ENCODE results near the gene SLC38A10. TPM values are rescaled to one million over a fixed set of nuclear protein-coding genes. Genes with fewer than 3 reads are reported as not detected.
"Not testable (repeated sequence)": the region's sequence is repeated elsewhere in the genome, so short reads cannot be mapped to it uniquely, and the experiment has no call there.

The SLC38A10 gene
- total RNA-seq, 1 donor from 2014 or later = 70.7 TPM

DNA sequence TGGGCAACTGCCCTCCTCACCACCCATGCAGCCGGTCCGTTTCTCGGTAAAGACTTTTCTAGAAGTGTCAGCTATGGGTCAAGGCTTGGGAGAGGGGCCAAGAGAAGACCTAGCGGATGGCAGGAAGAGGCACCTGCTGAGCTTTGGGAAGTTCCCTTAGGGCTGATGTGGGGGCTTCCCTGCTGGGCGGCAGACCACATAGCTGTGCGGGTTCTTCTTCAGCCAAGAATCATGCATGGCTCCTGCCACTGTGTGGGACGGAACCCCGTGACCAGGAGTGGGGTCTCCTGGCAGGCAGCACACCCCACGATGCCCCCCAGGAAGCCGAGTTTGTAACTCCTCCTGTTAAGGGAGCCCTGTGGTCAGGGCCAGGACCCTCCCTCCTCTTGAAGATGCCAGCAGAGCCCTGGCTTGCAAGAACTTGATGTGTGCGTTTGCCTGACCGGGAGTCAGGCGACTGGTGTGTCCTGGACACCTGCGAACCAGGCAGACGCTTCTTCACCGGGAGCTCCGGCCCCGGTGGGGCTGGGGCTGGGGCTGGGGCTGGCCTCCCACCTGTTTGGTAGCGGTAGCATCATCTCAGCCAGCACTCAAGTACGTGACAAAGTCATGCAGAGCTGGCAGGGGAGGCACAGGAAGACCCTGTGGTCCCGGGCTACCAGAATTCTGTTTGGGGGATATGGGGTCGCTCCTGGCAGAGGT is 17.7 kb upstream of the SLC38A10 start:
- no peak for DNase-seq (ENCODE audit: low read depth)

DNA sequence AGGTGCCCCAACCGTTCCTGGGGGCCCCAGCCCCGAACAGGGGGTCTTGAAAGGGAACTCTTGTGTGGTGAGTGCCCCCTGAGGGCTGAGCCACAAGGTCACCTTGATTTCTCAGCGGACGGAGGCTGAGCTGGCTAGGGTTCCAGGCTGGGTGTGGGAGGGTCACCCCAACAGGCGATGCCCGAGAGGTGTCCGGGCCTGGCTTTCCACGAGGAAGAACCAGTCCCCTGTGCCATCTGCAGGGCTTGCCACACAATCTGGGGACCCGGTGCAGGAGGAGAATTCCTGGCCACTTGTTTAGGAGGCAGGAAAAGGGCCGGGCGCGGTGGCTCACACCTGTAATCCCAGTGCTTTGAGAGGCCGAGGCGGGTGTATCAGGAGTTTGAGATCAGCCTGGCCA is 16.8 kb upstream of the SLC38A10 start:
- no peak for DNase-seq (ENCODE audit: low read depth)

DNA sequence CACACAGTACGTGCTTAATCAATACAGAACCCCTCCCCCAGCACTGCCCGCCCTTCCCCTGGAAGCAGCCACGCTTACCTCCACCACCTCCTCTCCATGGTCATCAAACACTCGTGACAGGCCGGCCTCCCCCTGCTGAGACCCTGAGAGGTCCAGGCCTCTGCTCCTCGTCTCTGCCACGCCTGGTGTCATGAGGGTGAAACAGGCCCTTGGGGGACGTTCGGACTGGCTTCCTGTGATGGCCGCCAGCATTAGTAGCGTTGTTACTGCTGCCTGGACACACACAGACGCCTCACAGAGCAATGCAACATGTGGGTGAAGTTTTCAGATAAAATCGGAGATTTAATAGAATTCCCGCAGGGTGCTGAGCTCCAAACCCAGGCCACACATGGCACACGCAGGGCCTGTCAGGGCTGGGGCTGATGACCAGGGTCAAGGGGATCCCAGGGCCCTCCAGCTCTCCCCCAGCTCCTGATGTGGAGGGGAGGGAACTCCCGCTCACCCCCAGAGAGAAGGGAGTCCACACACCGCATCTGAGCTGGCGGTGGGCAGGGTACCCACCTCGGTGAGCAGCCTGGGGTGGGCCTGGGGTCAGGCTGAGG is 15.9 kb upstream of the SLC38A10 start:
- DNase-seq (ENCODE audit: low read depth) = no peak

DNA sequence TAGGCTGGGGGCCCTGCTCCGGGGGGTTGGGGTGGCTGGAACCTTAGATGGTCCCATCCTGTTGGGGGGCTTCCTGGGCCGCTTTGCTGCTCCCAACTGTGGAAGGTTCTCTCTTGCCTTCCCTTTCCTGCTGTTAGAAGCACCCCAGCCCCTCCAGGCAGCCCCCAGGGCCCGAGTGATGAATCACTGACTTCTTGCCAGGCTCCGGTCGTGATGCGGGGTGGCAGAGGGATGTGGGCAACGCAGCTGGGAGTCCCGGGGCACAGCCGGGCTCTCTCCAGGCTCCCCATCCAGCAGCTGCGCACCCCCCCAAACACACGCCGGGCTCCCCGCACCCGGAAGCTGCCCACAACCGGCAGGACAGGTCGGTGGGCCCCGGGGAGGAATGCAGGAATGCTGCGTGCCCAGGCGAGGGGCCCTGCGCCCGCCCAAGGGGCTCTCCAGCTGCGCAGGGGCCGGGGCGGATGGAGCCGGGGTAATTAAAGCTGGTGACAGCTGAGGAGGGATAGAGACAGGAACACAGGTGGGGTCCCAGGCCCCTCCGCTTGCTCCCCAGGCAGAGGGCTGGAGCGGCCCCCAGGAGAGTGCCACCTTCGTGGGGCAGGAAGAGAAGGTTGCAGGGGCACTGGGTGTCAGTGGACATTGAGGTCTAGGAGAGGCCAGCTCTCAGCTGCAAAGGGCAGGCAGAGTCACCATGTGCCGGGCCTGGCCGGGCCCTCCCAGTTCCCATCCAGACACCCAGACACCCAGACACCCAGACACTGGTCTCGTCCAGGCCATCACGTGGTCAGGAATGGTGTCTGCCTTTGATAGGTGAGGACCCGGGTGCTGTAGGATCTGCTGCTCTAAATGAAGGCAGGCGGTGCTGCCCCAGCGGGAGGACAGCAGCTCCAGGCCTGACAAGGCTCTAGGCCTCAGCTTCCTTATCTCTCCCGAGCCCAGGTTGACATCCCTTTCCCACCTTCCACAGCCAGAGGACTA is 15.0 kb upstream of the SLC38A10 start:
- no peak for DNase-seq (ENCODE audit: low read depth)

DNA sequence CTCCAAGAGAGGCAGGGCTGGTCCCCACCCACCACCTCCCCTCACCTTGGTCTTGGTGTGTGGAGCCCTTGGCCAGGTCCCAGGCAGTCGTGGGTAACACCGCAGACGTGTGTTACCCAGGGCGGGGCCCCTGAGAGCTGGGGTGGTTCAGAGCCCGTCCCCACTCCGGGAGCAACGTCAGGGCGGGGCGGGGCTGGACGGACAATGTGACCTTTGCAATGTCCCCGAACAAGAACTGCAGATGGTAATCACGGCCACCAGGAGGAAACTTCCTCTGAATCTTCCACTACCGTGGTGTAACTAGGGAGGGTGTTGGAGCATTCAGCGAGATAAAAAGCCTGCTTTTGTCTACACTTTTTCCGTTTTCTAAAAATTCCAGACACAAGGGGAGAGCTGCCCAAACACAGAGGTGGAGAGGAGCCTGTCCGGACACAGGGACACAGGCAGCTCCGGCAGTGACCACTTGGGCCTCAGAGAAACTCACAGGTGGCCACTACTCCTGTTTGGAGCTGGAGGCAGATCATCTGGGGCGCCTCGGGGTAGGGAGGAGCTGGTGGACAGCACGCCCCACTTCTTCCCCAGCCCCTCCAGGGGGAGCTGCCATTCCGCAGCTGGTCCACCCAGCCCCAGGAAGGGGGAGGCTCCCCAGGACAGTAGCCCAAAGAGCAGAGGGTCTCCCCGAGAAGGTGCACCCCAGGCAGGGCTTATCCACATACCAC is 14.2 kb upstream of the SLC38A10 start:
- DNase-seq (ENCODE audit: low read depth) = peak; percentile 82

DNA sequence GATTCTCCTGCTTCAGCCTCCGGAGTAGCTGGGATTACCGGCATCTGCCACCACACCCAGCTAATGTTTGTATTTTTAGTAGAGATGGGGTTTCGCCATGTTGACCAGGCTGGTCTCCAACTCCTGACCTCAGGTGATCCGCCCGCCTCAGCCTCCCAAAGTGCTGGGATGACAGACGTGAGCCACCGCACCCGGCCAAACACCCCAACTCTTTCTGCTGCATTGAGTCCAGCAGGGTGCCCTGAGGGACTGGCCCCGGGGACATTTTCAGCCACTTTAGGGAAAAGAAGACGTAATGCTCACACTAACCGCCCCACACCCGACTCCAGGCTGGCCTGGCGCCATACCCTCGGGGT is 13.7 kb upstream of the SLC38A10 start:
- not testable (repeated sequence) for DNase-seq (ENCODE audit: low read depth)

DNA sequence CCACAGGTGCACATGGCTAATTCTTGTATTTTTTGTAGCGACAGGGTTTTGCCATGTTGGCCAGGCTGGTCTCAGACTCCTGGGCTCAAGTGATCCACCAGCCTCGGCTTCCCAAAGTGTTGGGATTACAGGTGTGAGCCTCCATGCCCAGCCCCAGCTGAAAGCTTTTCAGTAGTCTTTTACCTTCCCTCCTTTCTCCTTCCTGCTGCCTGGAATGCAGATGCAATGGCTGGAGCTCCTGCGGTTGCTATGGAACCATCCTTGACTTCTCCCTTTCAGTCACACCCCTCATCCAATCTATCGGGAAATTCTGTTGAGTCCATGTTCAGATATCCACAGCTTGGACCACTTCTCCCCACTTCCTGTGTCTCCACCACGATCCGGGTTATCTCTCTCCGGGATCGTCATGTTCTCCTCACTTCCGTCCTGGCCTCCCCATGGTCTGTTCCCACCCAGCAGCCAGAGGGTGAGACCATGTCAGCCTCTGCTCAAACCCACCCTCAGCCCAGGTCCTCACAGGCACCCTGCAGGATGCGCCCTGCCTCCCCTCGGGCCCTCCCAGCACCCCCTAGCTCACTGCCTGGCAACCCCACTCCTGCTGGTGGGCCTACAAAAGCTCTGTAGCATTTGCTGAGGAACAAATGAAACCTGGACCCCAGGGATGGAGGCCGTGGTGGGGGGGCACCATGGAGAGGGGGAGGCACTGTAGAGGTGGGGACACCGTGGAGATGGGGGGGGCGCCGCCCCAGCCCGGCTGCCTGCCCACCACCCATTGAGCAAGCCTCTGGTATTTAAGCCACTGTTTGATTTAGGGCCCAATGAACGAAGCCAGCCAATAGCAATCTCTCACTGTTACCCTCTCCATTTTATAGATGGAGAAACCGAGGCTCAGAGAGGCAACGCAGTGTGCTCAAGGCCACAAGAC is 12.8 kb upstream of the SLC38A10 start:
- no peak for DNase-seq (ENCODE audit: low read depth)

DNA sequence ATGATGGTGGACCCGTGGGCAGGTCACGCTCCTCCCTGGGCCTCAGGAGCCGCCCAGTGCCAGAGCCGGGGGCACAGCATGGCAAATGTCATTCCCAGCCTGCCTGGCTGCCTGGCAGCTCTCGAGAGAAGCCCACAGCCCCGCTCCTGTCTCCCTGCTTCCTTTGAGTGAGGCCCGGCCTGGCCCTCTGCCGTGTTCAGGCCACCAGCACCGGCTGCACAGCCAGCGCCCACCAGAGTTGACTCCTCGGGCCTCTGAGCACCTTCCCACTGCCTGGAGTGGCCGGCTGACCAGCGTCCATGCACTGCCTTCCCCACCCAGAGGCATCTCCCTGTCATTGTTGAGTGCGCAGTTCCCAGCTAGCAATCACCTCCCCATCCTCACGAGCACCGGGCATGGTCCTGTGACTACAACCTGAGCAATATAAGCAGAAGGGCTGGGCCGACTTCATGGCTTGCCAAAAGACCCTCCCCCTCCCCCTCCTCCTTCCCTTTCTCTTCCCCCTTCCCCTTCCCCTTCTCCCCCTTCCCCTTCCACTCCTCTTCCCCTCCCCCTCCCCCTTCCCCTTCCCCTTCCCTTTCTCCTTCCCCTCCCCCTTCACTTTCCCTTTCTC is 11.9 kb upstream of the SLC38A10 start:
- DNase-seq (ENCODE audit: low read depth) = no peak

DNA sequence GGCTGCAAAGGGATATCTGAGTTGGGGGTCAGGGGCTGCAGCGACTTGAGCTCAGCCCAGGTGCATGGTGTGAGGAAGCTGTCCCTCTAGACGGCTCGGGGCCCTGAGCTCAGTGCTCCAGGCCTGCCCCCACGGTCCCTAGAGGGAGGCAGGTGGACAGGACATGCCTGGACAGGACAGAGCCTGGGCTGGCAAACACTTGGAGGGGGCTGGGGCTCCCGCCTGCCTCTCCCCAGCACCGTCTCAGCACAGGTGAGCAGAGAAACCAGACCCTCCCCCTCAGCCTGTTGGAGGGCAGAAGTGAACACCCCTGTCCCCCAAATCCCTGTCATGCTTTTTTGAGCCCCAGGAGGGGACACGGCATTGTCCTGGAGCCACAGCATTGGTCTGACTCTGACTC is 11.4 kb upstream of the SLC38A10 start:
- no peak for DNase-seq (ENCODE audit: low read depth)

DNA sequence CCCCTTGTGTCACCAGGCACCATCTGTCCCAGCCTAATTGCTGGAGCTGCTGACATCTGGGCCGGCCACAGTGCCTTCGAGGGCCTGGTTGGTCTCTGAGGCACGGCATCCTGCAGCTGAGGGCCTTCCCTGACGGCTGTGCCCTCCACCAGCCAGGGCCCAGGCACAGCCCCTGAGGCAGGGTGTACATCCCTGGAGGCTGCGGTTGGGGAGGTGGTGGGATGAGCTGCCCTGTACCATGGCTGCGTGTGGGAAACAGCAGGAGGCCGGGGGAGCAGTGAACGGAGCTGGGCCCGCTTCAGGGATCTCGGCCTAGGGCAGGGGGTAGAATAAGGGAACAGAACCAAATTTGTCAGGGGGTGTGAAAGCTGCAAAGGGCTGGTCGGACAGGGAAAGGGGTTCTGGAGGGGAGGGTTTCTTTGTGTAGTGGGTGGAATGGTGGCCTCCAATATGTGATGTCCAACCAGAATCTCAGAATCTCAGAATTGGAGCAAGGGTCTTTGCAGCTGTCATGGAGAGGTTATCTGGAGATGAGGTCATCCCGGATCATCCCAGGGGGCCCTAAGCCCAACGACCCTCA is 10.0 kb upstream of the SLC38A10 start:
- DNase-seq (ENCODE audit: low read depth) = no peak

DNA sequence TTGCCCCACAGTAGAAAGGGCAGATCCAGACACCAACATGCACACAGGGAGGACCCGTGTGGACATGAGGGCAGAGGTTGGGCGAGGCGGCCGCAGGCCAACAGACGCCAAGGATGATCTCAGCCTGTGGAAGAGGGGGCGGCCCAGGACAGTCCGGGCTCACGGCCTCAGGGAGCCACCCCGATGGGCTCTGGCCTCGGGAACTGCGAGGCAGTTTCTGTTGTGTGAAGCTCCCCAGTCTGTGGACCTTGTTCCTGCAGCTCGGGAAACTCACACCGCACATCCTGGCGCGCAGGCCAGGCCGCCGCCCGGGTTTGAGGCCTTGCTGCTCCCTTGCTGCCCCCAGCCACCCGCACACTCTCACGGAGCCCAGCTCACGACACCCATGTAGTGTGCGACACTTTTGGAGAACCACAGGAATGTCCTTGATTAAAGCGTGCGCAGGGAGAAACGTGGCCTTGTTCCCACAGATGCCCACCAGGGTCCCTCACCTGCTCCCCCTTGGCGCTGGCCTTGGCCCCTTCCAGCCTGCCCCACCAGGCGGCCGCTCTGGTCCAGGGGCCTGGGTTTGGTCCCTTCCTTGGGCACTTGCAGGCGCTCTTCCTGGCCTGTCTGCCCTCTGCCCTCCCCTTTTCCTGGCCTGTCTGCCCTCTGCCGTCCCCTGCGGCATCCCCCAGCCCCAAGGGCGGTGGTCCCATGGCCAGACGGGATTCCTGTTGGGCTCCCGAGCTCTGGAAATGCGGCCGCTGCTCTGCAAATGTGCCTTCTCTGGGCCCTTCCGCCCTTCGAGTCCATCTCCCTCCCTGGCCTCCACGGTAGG is 9.3 kb upstream of the SLC38A10 start:
- DNase-seq (ENCODE audit: low read depth) = no peak

DNA sequence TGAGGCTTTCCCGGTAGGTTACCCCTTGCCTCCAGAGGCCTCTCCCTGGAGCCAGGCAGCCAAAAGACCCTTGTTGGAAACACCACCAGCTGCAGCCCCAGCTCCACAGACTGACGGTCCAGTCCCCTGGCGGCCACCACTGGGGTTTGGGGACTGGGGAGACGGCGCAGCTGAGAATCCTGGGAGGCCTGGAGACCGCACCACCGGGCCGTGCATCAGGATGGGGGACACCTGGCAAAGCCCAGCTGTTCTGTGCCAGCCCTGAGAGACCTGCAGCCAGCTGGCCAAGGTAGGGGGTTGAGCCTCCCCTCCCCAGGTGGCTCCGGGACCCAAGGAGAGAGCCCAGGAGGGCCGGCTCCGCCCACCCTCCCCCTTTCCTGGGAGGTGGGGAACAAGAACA is 8.3 kb upstream of the SLC38A10 start:
- no peak for DNase-seq (ENCODE audit: low read depth)

DNA sequence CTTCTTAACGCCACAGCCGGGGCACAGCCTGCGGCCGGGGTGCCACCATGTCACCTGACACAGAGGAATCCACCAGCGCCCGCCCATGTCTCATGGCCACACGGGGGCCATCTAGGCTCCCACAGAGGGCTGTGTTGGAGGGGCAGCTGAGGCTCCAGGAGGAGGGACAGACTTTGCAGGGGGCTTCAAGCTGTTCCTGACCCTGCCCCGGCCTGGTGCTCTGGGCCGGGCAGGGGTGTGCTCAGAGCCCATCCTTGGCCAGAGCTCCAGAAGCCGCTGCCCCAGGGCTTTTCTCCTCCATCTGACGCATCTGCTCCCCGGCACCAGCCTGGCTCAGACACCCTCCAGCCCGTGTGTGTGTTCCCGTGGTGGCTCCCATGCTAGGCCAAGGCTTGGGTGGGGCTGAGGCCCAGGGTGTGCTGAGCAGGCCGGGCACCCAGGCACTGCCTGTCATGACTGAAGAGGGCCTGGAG is 7.8 kb upstream of the SLC38A10 start:
- DNase-seq (ENCODE audit: low read depth) = no peak

DNA sequence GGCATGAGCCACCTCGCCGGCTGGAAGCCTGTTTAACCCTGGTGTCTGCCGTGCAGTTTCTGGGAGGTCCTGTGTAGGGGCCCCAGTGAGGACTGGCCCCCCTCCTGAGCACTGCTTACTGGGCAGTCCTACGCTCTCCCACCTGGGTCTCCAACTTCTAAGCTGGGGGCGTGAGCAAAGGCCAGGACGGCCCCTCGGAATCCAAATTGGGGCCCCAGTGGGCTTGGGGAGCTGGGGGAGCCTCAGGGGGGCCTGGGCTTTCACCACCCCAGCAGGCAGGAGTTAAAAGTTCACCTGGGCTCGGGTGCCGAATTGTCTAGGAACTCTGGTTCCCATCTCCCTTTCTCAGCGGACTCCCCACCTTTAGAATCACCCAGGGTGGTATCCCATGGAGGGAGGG is 7.2 kb upstream of the SLC38A10 start:
- DNase-seq (ENCODE audit: low read depth) = no peak

DNA sequence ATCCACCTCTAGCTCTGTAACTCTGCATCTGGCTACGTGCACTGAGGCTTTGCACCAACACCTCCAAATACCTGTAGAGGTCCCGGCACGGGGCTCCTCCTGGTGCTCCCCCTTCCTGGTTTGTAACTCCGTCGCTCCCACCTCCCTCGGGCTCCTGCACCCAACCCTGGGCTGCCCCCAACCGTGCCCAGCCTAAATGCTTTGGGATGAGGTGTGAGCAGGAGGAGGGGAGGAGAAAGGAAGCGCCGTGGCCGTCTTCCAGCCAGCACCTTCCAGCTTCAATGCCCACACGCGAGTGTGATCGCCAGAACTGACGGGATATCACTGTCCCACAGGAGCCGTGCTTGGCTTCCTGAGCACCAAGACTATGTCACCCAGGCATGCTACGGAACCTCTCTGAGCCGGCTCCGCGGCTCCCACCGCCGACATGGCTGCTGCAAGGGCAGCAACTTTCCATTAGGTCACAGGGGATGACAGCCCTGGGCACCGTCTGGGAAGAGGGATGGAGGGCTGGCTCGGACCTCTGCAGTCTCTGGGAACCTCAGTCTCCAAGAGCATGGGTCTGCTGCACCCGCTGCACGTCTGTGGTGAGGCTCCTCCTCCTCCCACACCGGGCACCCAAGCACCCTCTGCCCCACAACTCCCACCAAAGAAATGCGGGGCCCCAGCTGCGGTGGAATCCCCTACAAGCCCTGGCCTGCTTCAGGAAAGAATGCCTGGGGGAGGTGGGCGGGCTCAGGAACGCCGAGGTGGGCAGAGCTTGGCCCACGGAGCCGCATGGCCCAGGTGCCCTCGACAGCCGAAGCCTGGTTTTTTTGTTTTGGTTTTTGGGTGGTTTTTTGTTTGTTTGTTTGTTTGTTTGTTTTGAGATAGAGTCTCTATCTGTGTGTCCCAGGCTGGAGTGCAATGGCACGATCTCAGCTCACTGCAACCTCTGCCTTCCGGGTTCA is 6.4 kb upstream of the SLC38A10 start:
- DNase-seq (ENCODE audit: low read depth) = no peak

DNA sequence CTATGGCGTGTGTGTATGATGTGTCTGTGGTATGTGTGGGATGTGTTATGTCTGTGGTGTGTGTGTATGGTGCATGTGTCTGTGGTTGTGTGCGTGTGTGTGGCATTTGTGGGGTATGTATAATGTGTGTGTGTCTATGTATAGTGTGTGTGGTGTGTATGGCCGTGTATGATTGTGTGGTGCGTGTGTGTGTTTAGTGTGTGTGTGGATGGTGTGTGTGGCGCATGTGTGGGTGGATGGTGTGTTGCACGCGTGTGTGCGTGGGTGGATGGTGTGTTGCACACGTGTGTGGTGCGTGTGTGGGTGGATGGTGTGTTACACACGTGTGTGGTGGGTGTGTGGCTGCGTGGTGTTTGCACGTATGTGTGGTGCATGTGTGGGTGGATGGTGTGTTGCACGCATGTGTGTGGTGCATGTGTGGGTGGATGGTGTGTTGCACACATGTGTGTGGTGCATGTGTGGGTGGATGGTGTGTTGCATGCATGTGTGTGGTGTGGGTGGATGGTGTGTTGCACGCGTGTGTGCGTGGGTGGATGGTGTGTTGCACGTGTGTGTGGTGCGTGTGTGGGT is 5.6 kb upstream of the SLC38A10 start:
- no peak for DNase-seq (ENCODE audit: low read depth)
